Measurements from ENCODE around the gene MRPL30.
"Not testable (repeated sequence)": the region's sequence is repeated elsewhere in the genome, so short reads cannot be mapped to it uniquely, and the experiment has no call there.

DNA sequence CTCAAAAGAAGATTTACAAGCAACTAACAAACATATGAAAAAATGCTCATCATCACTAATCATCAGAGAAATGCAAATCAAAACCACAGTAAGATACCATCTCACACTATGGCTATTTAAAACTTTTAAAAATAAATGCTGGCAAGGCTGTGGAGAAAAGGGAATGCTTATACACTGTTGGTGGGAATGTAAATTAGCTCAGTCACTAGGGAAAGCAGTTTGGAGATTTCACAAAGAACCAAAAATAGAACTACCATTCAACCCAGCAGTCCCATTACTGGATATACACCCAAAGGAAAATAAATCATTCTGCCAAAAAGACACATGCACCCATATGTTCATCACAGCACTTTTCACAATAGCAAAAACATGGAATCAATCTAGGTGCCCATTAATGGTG is 52.2 kb downstream of the MRPL30 start:
- not testable (repeated sequence) for TF ChIP-seq MAX (IDR thresholded peaks at IDR 0.05; ENCODE audit: low read depth, low read length); POLR2A (IDR thresholded peaks at IDR 0.05; ENCODE audit: extremely low read depth, insufficient read length)
- TF ChIP-seq, protein P1, sequence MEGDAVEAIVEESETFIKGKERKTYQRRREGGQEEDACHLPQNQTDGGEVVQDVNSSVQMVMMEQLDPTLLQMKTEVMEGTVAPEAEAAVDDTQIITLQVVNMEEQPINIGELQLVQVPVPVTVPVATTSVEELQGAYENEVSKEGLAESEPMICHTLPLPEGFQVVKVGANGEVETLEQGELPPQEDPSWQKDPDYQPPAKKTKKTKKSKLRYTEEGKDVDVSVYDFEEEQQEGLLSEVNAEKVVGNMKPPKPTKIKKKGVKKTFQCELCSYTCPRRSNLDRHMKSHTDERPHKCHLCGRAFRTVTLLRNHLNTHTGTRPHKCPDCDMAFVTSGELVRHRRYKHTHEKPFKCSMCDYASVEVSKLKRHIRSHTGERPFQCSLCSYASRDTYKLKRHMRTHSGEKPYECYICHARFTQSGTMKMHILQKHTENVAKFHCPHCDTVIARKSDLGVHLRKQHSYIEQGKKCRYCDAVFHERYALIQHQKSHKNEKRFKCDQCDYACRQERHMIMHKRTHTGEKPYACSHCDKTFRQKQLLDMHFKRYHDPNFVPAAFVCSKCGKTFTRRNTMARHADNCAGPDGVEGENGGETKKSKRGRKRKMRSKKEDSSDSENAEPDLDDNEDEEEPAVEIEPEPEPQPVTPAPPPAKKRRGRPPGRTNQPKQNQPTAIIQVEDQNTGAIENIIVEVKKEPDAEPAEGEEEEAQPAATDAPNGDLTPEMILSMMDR (IDR thresholded peaks at IDR 0.05; ENCODE audit: low read depth, low read length): not testable (repeated sequence)

Measured in NB4 (cell line).